Ovary (tissue), 3 donors: Measurements from ENCODE around the gene B9D1.

ENCODE experiments used
- POLR2A ChIP-seq: fragments of 450-650 bp; IDR thresholded peaks from one replicate; pipeline ENCODE4 v1.6.1; 2017; ENCODE audit warnings: antibody characterized with exemption, mild to moderate bottlenecking, moderate library complexity
- TF ChIP-seq, protein P1 (sequence below), 3 donors: fragments of 450-650 bp in 2 of 3; fragments of 200-600 bp in 1 of 3; IDR thresholded peaks; one replicate each; pipeline versions ENCODE4 v1.5.1 to v1.8.0; 2016 to 2022; ENCODE audit warnings: antibody characterized with exemption in 3 of 3, mild to moderate bottlenecking in 1 of 3
- donor health status: DM: no; HTN: no; CAD: no.

DNA sequence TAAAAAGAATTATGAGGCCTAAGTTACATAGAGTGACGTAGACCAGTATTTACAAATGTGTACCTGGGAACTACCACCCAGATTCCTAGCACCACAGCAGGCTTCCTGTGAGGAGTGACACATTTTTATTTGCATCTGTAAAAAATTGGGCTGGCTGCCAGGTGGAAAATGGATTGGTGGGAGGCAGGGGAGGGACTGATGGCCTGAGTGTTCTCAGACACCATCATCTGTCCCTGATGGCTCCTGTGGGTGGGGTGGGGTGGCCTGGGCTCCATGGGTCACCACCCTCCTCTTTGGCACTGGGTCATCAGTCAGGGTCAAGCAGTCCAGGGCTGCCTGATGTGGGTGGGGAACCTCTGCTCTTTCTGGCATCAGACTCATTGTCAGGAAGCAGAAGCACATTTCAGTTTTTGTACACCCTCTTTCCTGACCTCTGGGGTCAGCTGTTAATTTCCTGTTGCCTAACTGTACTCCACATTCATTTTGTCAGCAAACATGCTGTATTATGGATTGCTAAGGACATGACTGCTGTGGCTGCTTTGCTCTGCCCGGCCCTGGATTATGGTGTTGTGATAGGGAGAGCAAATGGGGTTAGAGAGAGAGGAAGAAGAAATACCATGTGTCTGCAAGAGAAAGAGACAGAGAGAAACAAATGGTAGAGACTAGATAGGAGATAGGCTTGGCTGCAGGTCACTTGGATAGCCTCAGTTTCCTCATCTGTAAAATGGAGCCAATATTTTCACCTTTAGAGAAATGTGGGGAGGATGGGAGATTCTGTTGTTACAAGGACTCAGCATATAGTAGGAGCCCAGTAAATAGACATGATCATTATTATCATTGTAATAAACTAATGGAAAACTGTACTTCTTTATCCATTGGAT is 36.0 kb upstream of the B9D1 start:
- TF ChIP-seq POLR2A = no peak
- TF ChIP-seq, protein P1, sequence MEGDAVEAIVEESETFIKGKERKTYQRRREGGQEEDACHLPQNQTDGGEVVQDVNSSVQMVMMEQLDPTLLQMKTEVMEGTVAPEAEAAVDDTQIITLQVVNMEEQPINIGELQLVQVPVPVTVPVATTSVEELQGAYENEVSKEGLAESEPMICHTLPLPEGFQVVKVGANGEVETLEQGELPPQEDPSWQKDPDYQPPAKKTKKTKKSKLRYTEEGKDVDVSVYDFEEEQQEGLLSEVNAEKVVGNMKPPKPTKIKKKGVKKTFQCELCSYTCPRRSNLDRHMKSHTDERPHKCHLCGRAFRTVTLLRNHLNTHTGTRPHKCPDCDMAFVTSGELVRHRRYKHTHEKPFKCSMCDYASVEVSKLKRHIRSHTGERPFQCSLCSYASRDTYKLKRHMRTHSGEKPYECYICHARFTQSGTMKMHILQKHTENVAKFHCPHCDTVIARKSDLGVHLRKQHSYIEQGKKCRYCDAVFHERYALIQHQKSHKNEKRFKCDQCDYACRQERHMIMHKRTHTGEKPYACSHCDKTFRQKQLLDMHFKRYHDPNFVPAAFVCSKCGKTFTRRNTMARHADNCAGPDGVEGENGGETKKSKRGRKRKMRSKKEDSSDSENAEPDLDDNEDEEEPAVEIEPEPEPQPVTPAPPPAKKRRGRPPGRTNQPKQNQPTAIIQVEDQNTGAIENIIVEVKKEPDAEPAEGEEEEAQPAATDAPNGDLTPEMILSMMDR (IDR thresholded peaks at IDR 0.05) = no peak
